Activated CD4-positive, alpha-beta T cell treated with anti-CD3 and anti-CD28 coated beads for 4 hours (primary cell): ENCODE results near the gene KANSL2.
A peak's percentile ranks its signal among the peaks of the same experiment; 100 is the strongest.
"Not testable (repeated sequence)": the region's sequence is repeated elsewhere in the genome, so short reads cannot be mapped to it uniquely, and the experiment has no call there.

ENCODE experiments used
- DNase-seq, 2 donors: peaks; one replicate each; pipeline ENCODE4 v3.0.0-alpha.2; 2020

KANSL2 gene

GRCh38 chr12:48683534-48683933 lies 1.5 kb upstream of the KANSL2 start:
- DNase-seq: no peak

- no peak for DNase-seq
Measured at GRCh38 chr12:48682927-48683326, 889 bp upstream of the KANSL2 start.

GRCh38 chr12:48682533-48682905 lies 481 bp upstream of the KANSL2 start:
- not testable (repeated sequence) for DNase-seq

- DNase-seq: peak in 1 of 2 donors; percentile 6
Measured at GRCh38 chr12:48681399-48681709, 684 bp downstream of the KANSL2 start.

- no peak for DNase-seq
Measured at GRCh38 chr12:48680861-48681260, 1.2 kb downstream of the KANSL2 start.

GRCh38 chr12:48678551-48679185 lies 3.4 kb downstream of the KANSL2 start:
- no peak for DNase-seq

GRCh38 chr12:48671231-48671856 lies 10.7 kb downstream of the KANSL2 start:
- no peak for DNase-seq

- no peak for DNase-seq
Measured at GRCh38 chr12:48668996-48669395, 13.0 kb downstream of the KANSL2 start.

- DNase-seq: no peak
Measured at GRCh38 chr12:48659863-48660262, 22.2 kb downstream of the KANSL2 start.

GRCh38 chr12:48651681-48652080 lies 30.4 kb downstream of the KANSL2 start:
- DNase-seq: no peak

GRCh38 chr12:48645354-48645753 lies 36.7 kb downstream of the KANSL2 start:
- DNase-seq: not testable (repeated sequence)

GRCh38 chr12:48643011-48643410 lies 39.0 kb downstream of the KANSL2 start:
- DNase-seq: no peak

GRCh38 chr12:48641752-48642555 lies 40.1 kb downstream of the KANSL2 start:
- DNase-seq: not testable (repeated sequence)

GRCh38 chr12:48640854-48641253 lies 41.2 kb downstream of the KANSL2 start:
- DNase-seq: no peak

- no peak for DNase-seq
Measured at GRCh38 chr12:48640428-48640827, 41.6 kb downstream of the KANSL2 start.

GRCh38 chr12:48631071-48631470 lies 51.0 kb downstream of the KANSL2 start:
- DNase-seq: no peak

- DNase-seq: no peak
Measured at GRCh38 chr12:48630346-48630745, 51.7 kb downstream of the KANSL2 start.

- DNase-seq: no peak
Measured at GRCh38 chr12:48629541-48629940, 52.5 kb downstream of the KANSL2 start.

GRCh38 chr12:48627556-48627955 lies 54.5 kb downstream of the KANSL2 start:
- no peak for DNase-seq

- DNase-seq: not testable (repeated sequence)
Measured at GRCh38 chr12:48622997-48623396, 59.0 kb downstream of the KANSL2 start.

GRCh38 chr12:48618541-48618940 lies 63.5 kb downstream of the KANSL2 start:
- DNase-seq: peak; percentile 66 to 74

GRCh38 chr12:48615681-48616080 lies 66.4 kb downstream of the KANSL2 start:
- no peak for DNase-seq

- DNase-seq: no peak
Measured at GRCh38 chr12:48613321-48613720, 68.7 kb downstream of the KANSL2 start.
